Astrocyte (in vitro differentiated cells and primary cell): ENCODE results near the gene HEXIM1. TPM values are rescaled to one million over a fixed set of nuclear protein-coding genes. Genes with fewer than 3 reads are reported as not detected.

Experiments
- DNase-seq: peaks from one replicate; pipeline ENCODE4 v3.0.0-alpha.2; 2010; ENCODE audit warnings: low read depth
- FAIRE-seq: peaks from 2 replicates; lab custom pipeline; 2011; peaks lifted over from hg19 to GRCh38; lab: Jason Lieb, UNC
- H2AFZ ChIP-seq: 2 replicates; pipeline ENCODE4 v1.6.0; 2012; ENCODE audit warnings: low read depth, low read length, inconsistent platforms
- H3K27ac ChIP-seq: 2 replicates; pipeline ENCODE4 v1.5.1; 2011; ENCODE audit warnings: low read depth, low read length, inconsistent platforms
- H3K27me3 ChIP-seq: 2 replicates; pipeline ENCODE4 v1.6.0; 2011; ENCODE audit warnings: low read length, inconsistent platforms; ENCODE audit not compliant: insufficient read depth
- H3K36me3 ChIP-seq: 2 replicates; pipeline ENCODE4 v1.5.1; 2011; ENCODE audit warnings: low read length, inconsistent platforms; ENCODE audit not compliant: insufficient read depth
- H3K4me1 ChIP-seq: 2 replicates; pipeline ENCODE4 v1.5.1; 2011; ENCODE audit warnings: low read length, inconsistent platforms; ENCODE audit not compliant: insufficient read depth
- H3K4me2 ChIP-seq: 2 replicates; pipeline ENCODE4 v1.6.0; 2012; ENCODE audit warnings: low read length, inconsistent platforms
- H3K4me3 ChIP-seq: 2 replicates; pipeline ENCODE4 v1.5.1; 2011; ENCODE audit warnings: low read depth, mild to moderate bottlenecking, low read length, inconsistent platforms; ENCODE audit not compliant: insufficient read depth
- H3K79me2 ChIP-seq: 2 replicates; pipeline ENCODE4 v1.6.0; 2012; ENCODE audit warnings: mild to moderate bottlenecking, low read length, inconsistent platforms; ENCODE audit not compliant: insufficient read depth
- H3K9ac ChIP-seq: 2 replicates; pipeline ENCODE4 v1.6.0; 2012; ENCODE audit warnings: mild to moderate bottlenecking, low read length, inconsistent platforms
- H3K9me3 ChIP-seq: 2 replicates; pipeline ENCODE4 v1.5.1; 2012; ENCODE audit warnings: low read depth, mild to moderate bottlenecking, low read length, inconsistent platforms; ENCODE audit not compliant: insufficient read depth
- H4K20me1 ChIP-seq: 2 replicates; pipeline ENCODE4 v1.6.0; 2012; ENCODE audit warnings: low read length, inconsistent platforms; ENCODE audit not compliant: insufficient read depth
- H3K27ac Mint-ChIP-seq: one replicate; pipeline ENCODE4 v1.8.0; 2021; ENCODE audit warnings: mild to moderate bottlenecking, mixed read lengths; ENCODE audit not compliant: unreplicated experiment
- H3K27me3 Mint-ChIP-seq: one replicate; pipeline ENCODE4 v1.8.0; 2021; ENCODE audit warnings: low read depth, mixed read lengths; ENCODE audit not compliant: unreplicated experiment
- H3K36me3 Mint-ChIP-seq: one replicate; pipeline ENCODE4 v1.8.0; 2021; ENCODE audit warnings: low read depth, mixed read lengths; ENCODE audit not compliant: unreplicated experiment
- H3K4me1 Mint-ChIP-seq: one replicate; pipeline ENCODE4 v1.8.0; 2021; ENCODE audit warnings: low read depth, mixed read lengths; ENCODE audit not compliant: unreplicated experiment
- H3K4me3 Mint-ChIP-seq: one replicate; pipeline ENCODE4 v1.8.0; 2021; ENCODE audit warnings: mild to moderate bottlenecking, moderate library complexity, mixed read lengths; ENCODE audit not compliant: unreplicated experiment
- H3K9me3 Mint-ChIP-seq: one replicate; pipeline ENCODE4 v1.8.0; 2021; ENCODE audit warnings: mild to moderate bottlenecking, mixed read lengths; ENCODE audit not compliant: unreplicated experiment
- EZH2 ChIP-seq: IDR thresholded peaks from 2 replicates; pipeline ENCODE4 v1.6.1; 2012; ENCODE audit warnings: mild to moderate bottlenecking, low read length, inconsistent platforms; ENCODE audit not compliant: insufficient read depth
- total RNA-seq: library from RNA; stranded (reverse); gene quantifications from 2 replicates; pipeline ENCODE4 v1.2.1, GENCODE V29; 2021
- TF ChIP-seq, protein P1 (sequence below): IDR thresholded peaks from 2 replicates; pipeline ENCODE4 v1.5.1; 2011; ENCODE audit warnings: low read depth, mild to moderate bottlenecking, inconsistent platforms, low read length, moderate library complexity; ENCODE audit not compliant: insufficient read depth

Gene HEXIM1
- total RNA-seq, 1 donor from 2014 or later, result 44.5 TPM

DNA sequence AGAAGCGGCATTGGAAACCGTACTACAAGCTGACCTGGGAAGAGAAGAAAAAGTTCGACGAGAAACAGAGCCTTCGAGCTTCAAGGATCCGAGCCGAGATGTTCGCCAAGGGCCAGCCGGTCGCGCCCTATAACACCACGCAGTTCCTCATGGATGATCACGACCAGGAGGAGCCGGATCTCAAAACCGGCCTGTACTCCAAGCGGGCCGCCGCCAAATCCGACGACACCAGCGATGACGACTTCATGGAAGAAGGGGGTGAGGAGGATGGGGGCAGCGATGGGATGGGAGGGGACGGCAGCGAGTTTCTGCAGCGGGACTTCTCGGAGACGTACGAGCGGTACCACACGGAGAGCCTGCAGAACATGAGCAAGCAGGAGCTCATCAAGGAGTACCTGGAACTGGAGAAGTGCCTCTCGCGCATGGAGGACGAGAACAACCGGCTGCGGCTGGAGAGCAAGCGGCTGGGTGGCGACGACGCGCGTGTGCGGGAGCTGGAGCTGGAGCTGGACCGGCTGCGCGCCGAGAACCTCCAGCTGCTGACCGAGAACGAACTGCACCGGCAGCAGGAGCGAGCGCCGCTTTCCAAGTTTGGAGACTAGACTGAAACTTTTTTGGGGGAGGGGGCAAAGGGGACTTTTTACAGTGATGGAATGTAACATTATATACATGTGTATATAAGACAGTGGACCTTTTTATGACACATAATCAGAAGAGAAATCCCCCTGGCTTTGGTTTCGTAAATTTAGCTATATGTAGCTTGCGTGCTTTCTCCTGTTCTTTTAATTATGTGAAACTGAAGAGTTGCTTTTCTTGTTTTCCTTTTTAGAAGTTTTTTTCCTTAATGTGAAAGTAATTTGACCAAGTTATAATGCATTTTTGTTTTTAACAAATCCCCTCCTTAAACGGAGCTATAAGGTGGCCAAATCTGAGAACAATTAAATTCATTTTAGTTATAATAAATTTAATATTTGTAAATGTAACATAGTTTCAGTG lies 1.7 kb downstream of the HEXIM1 start:
- no peak for FAIRE-seq
- H2AFZ ChIP-seq, result peak overlapping the region; percentile 19

DNA sequence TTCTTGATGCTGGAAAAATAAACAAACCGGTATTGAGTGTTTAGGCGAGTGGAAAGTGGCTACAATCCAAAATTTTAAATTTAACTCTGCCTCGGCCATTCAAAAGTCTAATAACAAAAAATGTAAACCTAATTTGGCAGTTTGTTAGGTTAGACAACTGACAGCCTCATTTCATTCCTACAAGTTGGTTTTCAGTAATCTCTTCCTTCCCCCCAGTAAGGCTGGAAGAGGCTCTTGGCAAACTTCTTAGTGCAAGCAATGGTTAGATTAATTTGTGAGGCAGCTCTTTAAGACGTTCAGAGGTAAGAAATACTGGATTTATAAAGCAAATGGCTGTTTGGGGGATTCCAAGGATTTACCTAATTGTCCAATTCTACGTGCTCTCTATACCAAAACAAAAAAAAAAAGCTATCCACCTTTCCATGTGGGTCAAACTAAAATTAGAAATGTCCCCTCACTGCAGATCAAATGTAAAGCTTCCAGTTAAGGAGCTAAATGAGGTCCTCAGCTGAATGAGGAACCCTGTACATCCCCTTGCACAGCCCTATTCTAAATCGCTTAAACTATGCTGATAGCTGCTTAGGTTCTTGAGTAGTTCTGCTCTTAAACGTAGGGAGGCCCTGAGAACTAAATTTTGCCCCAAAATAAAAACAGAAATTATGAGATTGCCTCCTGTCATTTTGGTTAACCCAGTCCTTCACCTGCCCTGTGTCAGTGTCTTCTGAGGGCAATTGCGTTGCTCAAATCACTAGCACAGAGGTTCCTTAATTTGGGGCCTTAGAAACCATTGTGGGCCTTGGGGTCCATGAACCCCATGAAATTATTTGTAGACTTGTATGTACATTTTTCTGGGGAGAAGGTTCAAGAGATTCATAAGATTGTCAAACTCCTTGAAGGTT lies 2.9 kb downstream of the HEXIM1 start:
- H3K9me3 Mint-ChIP-seq, result no peaks in the 10 kb centered on the region
- peak overlapping the region; percentile 98 for H3K4me3 Mint-ChIP-seq
- no peak for TF ChIP-seq EZH2
- TF ChIP-seq, protein P1, sequence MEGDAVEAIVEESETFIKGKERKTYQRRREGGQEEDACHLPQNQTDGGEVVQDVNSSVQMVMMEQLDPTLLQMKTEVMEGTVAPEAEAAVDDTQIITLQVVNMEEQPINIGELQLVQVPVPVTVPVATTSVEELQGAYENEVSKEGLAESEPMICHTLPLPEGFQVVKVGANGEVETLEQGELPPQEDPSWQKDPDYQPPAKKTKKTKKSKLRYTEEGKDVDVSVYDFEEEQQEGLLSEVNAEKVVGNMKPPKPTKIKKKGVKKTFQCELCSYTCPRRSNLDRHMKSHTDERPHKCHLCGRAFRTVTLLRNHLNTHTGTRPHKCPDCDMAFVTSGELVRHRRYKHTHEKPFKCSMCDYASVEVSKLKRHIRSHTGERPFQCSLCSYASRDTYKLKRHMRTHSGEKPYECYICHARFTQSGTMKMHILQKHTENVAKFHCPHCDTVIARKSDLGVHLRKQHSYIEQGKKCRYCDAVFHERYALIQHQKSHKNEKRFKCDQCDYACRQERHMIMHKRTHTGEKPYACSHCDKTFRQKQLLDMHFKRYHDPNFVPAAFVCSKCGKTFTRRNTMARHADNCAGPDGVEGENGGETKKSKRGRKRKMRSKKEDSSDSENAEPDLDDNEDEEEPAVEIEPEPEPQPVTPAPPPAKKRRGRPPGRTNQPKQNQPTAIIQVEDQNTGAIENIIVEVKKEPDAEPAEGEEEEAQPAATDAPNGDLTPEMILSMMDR, result no peak
- FAIRE-seq (no peak), DNase-seq (no peak)
- no peak overlapping the region for H3K27ac ChIP-seq
- H3K4me1 Mint-ChIP-seq, result peaks cover 9% of the 10 kb centered on the region
- H3K79me2 ChIP-seq, result peaks cover 43% of the 10 kb centered on the region
- peaks cover 34% of the 10 kb centered on the region for H4K20me1 ChIP-seq
- H3K36me3 ChIP-seq, result no peaks in the 10 kb centered on the region
- H3K27me3 ChIP-seq, result no peaks in the 10 kb centered on the region
- peak overlapping the region; percentile 94 for H3K4me3 ChIP-seq
- H3K36me3 Mint-ChIP-seq, result peaks cover 3% of the 10 kb centered on the region
- peaks cover 18% of the 10 kb centered on the region for H3K4me1 ChIP-seq
- H3K27me3 Mint-ChIP-seq, result no peaks in the 10 kb centered on the region
- no peaks in the 10 kb centered on the region for H3K9me3 ChIP-seq
- H3K27ac Mint-ChIP-seq, result peak overlapping the region; percentile 62
- H3K9ac ChIP-seq, result peak overlapping the region; percentile 91
- peak overlapping the region; percentile 94 for H3K4me2 ChIP-seq
- H2AFZ ChIP-seq, result no peak overlapping the region

More for the DNA sequence above, 1.7 kb downstream of the HEXIM1 start:
- no peaks in the 10 kb centered on the region for H3K9me3 ChIP-seq
- H3K27ac Mint-ChIP-seq, result peak overlapping the region; percentile 88
- H3K27ac ChIP-seq, result peak overlapping the region; percentile 77
- no peaks in the 10 kb centered on the region for H3K27me3 ChIP-seq
- H3K36me3 Mint-ChIP-seq, result peaks cover 3% of the 10 kb centered on the region
- peak; percentile 34 for DNase-seq
- H3K4me1 ChIP-seq, result peaks cover 18% of the 10 kb centered on the region
- H3K4me3 ChIP-seq, result peak overlapping the region; percentile 94
- peak overlapping the region; percentile 98 for H3K4me3 Mint-ChIP-seq
- peaks cover 9% of the 10 kb centered on the region for H3K4me1 Mint-ChIP-seq
- no peaks in the 10 kb centered on the region for H3K27me3 Mint-ChIP-seq
- H3K9ac ChIP-seq, result peak overlapping the region; percentile 91
- H3K36me3 ChIP-seq, result no peaks in the 10 kb centered on the region
- no peaks in the 10 kb centered on the region for H3K9me3 Mint-ChIP-seq
- no peak for TF ChIP-seq EZH2
- TF ChIP-seq, protein P1, result no peak
- H3K4me2 ChIP-seq, result peak overlapping the region; percentile 94
- H3K79me2 ChIP-seq, result peaks cover 36% of the 10 kb centered on the region
- H4K20me1 ChIP-seq, result peaks cover 34% of the 10 kb centered on the region
